K562 (cell line): ENCODE measurements around the gene VIPR2. TPM values are rescaled to one million over a fixed set of nuclear protein-coding genes. Genes with fewer than 3 reads are reported as not detected.

Experiments used
- ATAC-seq: fragments of 200-7000 bp; cut with Tn5 transposase; 3 replicates; pipeline ENCODE4 v1.9.1; 2020; ENCODE audit warnings: moderate library complexity
- BruUV-seq: library from RNA; stranded (reverse); fragments of 400-500 nt; replicated peaks from 2 replicates; lab custom pipeline; 2021; lab: Mats Ljungman, UMichigan
- CTCF ChIA-PET: fragments of 300-600 bp; formaldehyde crosslinking; extraction: SDS; loops from one replicate; lab custom pipeline; 2021; ENCODE audit warnings: low intra/inter-chr PET ratio; lab: Yijun Ruan, JAX
- POLR2A ChIA-PET: fragments of 300-600, 350-650 bp; sonication (Branson Sonifier 250); formaldehyde crosslinking; extraction: SDS; loops from one replicate; lab custom pipeline; 2021; ENCODE audit warnings: antibody characterized with exemption, inconsistent platforms; lab: Yijun Ruan, JAX
- DNase-seq, 4 experiments: peaks; one replicate each; pipeline versions ENCODE4 v3.0.0 to v3.0.0-alpha.2; 2011 to 2018; ENCODE audit warnings: low spot score in 3 of 4, mixed read lengths in 3 of 4; ENCODE audit errors: extremely low read depth in 1 of 4
- FAIRE-seq: peaks from 2 replicates; lab custom pipeline; 2011; peaks lifted over from hg19 to GRCh38; lab: Jason Lieb, UNC
- H2AFZ ChIP-seq: 2 replicates; pipeline ENCODE4 v1.6.0; 2011; ENCODE audit warnings: low read depth, low read length, control low read depth, inconsistent platforms
- H3K27ac ChIP-seq: fragments of 200-600 bp; 3 replicates; pipeline ENCODE4 v1.8.0; 2011; ENCODE audit warnings: low read depth, mild to moderate bottlenecking, control low read depth, inconsistent platforms, low read length, moderate library complexity, mixed read lengths; ENCODE audit errors: extremely low read depth
- H3K27me3 ChIP-seq, 2 experiments: fragments of 300-600 bp in 1 of 2; 2 replicates in 1 of 2; 3 replicates in 1 of 2; pipeline versions ENCODE4 v1.6.0 to v1.8.0; 2011; ENCODE audit warnings: inconsistent platforms in 2 of 2, low read length in 2 of 2, mild to moderate bottlenecking in 1 of 2, mixed read lengths in 1 of 2, moderate library complexity in 1 of 2; ENCODE audit not compliant: control insufficient read depth in 2 of 2, insufficient read depth in 2 of 2
- H3K36me3 ChIP-seq: fragments of 300-600 bp; 3 replicates; pipeline ENCODE4 v1.8.0; 2011; ENCODE audit warnings: mild to moderate bottlenecking, low read length, inconsistent platforms; ENCODE audit not compliant: control insufficient read depth, insufficient read depth
- H3K4me1 ChIP-seq, 2 experiments: fragments of 200-600 bp in 1 of 2; replicated peaks in 1 of 2; 2 replicates in 1 of 2; 3 replicates in 1 of 2; pipeline versions ENCODE4 v1.5.1 to v1.8.0; 2011; ENCODE audit warnings: inconsistent platforms in 2 of 2, low read length in 2 of 2, mild to moderate bottlenecking in 1 of 2, mixed read lengths in 1 of 2, moderate library complexity in 1 of 2; ENCODE audit not compliant: control insufficient read depth in 2 of 2, insufficient read depth in 2 of 2
- H3K4me2 ChIP-seq: 2 replicates; pipeline ENCODE4 v1.6.1; 2011; ENCODE audit warnings: low read length, control low read depth, inconsistent platforms, mixed read lengths; ENCODE audit not compliant: insufficient read depth
- H3K4me3 ChIP-seq: fragments of 200-600 bp; sonication (generic), shearing (Covaris generic); 2 replicates; pipeline ENCODE4 v1.5.1; 2016; ENCODE audit warnings: control low read depth, inconsistent platforms
- H3K79me2 ChIP-seq: fragments of 200-600 bp; 3 replicates; pipeline ENCODE4 v1.8.0; 2011; ENCODE audit warnings: low read length, inconsistent platforms; ENCODE audit not compliant: control insufficient read depth, insufficient read depth
- H3K9ac ChIP-seq, 2 experiments: 2 replicates each; pipeline versions ENCODE4 v1.6.0 to v1.6.1; 2011; ENCODE audit warnings: low read depth in 2 of 2, low read length in 2 of 2, control low read depth in 1 of 2, inconsistent platforms in 1 of 2, mild to moderate bottlenecking in 1 of 2, mixed read lengths in 1 of 2; ENCODE audit not compliant: insufficient read depth in 1 of 2
- H3K9me1 ChIP-seq: one replicate; pipeline ENCODE4 v1.6.0; 2011; ENCODE audit warnings: inconsistent platforms, mild to moderate bottlenecking, low read length, moderate library complexity; ENCODE audit not compliant: control insufficient read depth, insufficient read depth
- H3K9me3 ChIP-seq: replicated peaks from 2 replicates; pipeline ENCODE4 v1.5.1; 2011; ENCODE audit warnings: low read depth, low read length, inconsistent platforms; ENCODE audit not compliant: control insufficient read depth, insufficient read depth
- H4K20me1 ChIP-seq: replicated peaks from 2 replicates; pipeline ENCODE4 v1.6.1; 2011; ENCODE audit warnings: low read length, inconsistent platforms, mixed read lengths; ENCODE audit not compliant: control insufficient read depth, insufficient read depth
- DACH1 ChIP-seq: fragments of 450-650 bp; IDR thresholded peaks from 2 replicates; pipeline ENCODE4 v1.6.1; 2018; ENCODE audit not compliant: partially characterized antibody
- HNRNPUL1 ChIP-seq: fragments of 200-400 bp; formaldehyde crosslinking; IDR thresholded peaks from 2 replicates; pipeline ENCODE4 v1.6.1; 2017; ENCODE audit warnings: low read length
- RBM17 ChIP-seq: fragments of 200-400 bp; formaldehyde crosslinking; IDR thresholded peaks from 2 replicates; pipeline ENCODE4 v1.6.1; 2017; ENCODE audit warnings: low read depth, mild to moderate bottlenecking, low read length, borderline replicate concordance
- SMARCA5 ChIP-seq: fragments of 450-650 bp; IDR thresholded peaks from 2 replicates; pipeline ENCODE4 v1.6.1; 2016
- ZNF282 ChIP-seq: sonication (generic); formaldehyde crosslinking; IDR thresholded peaks from 2 replicates; pipeline ENCODE4 v1.8.1; 2023; ENCODE audit warnings: missing genetic modification reagents
- whole genome bisulfite sequencing: fragments of 100-300 bp; shearing (Covaris generic); methylation state at CpG from one replicate; pipeline ENCODE4 v1.1.6; 2016; ENCODE audit warnings: low coverage, mixed read lengths; ENCODE audit not compliant: insufficient coverage; ENCODE audit errors: missing lambda C conversion rate; 5-methylcytosine and 5-hydroxymethylcytosine counted together
- in situ Hi-C: fragments of 300-500 bp; cut with MboI; formaldehyde crosslinking; loops from 4 replicates; pipeline ENCODE4 v1.15.0; 2018; ENCODE audit warnings: inconsistent platforms, mixed read lengths
- intact Hi-C: fragments of 100-400 bp; cut with micrococcal nuclease; formaldehyde crosslinking; loops from 2 replicates; pipeline ENCODE4 v1.14.2; 2022
- polyA plus RNA-seq, 8 experiments: library from polyadenylated mRNA; depleted of rRNA in 4 of 8; stranded (reverse) in 5 of 8; unstranded in 3 of 8; fragments of >200 nt; fragmentation: Nextera tagmentation in 2 of 8; fragmentation: Illumina TruSeq in 1 of 8; extraction: Ambion mirVana in 2 of 8; extraction: Trizol in 1 of 8; gene quantifications; 2 replicates each; pipeline versions ENCODE4 v1.2.1 to v1.2.3, GENCODE V29; 2011 to 2014; ENCODE audit warnings: inconsistent platforms in 1 of 8, missing spikeins in 1 of 8
- total RNA-seq, 7 experiments: library from RNA; depleted of rRNA in 6 of 7; stranded (reverse); fragments of >200 nt in 6 of 7; fragmentation: Illumina TruSeq in 2 of 7; extraction: Trizol in 2 of 7; gene quantifications; 2 replicates each; pipeline versions ENCODE4 v1.2.1 to v1.2.3, GENCODE V29; 2011 to 2021; ENCODE audit warnings: low replicate concordance in 1 of 7
- TF ChIP-seq, protein P1 (sequence below): fragments of 450-650 bp; IDR thresholded peaks from 2 replicates; pipeline ENCODE4 v1.7.0; 2016; ENCODE audit warnings: borderline replicate concordance

Gene VIPR2
- total and polyA plus RNA-seq, 9 of the 15 experiments (the other 6 are each of a cell fraction or from before 2014, with no cell fraction given), result 0.04 TPM; not detected in 8

DNA sequence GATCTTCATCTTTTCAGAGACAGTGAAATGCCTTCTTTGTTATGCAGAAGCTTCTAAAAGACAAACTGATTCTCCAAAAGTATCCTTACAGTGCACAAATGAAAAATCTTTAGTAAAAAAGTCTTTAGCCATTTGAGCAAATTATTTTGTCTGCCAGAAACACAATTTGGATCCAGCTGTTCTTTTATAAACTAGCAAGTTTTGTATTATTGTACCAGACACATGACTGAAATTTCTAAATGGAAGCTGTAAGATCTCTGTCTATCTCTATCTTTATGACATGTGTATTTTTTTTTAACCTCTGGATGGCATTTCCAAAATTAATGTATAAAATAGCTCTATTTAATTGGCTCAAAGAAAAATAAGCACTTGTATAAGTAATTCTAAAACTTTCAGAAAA lies 68.3 kb downstream of the VIPR2 start (continued):
- no peak for TF ChIP-seq RBM17

DNA sequence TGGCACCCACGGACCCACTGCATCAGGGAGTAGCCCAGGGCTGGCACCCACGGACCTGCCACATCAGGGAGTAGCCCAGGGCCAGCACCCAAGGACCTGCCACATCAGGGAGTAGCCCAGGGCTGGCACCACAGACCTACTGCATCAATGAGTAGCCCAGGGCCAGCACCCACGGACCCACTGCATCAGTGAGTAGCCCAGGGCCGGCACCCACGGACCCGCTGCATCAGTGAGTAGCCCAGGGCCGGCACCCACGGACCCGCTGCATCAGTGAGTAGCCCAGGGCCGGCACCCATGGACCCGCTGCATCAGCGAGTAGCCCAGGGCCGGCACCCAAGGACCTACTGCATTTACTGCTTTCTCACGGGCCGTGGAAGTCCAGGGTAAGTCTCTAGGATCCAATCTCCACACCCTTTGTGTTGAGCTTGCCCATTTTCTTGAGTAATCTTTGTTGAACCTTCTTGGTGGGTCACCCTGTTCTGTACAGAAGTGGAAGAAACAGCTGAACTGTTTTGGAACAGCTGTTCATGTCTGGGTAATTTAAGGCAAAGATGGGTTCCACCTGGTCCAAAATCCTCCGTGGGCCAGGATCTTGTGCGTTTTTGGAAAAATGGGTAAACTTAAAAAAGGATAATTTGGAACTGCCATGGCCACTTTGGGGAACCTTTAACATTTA lies 69.0 kb downstream of the VIPR2 start:
- Histone ChIP-seq H3K9ac (no peak overlapping the region), H3K9me3 (no peaks in the 10 kb centered on the region), H3K9me1 (no peaks in the 10 kb centered on the region), H3K4me2 (no peak overlapping the region), H2AFZ (no peak overlapping the region), H3K79me2 (no peaks in the 10 kb centered on the region), H4K20me1 (no peaks in the 10 kb centered on the region), H3K27me3 (peaks cover 13 to 27% of the 10 kb centered on the region in 2 experiments), H3K27ac (no peak overlapping the region), H3K36me3 (no peaks in the 10 kb centered on the region), H3K4me3 (no peak overlapping the region), H3K4me1 (peaks cover 0 to 4% of the 10 kb centered on the region in 2 experiments; a peak in 1 of 5 replicates)
- TF ChIP-seq SMARCA5, result no peak
- peak; percentile 62 for TF ChIP-seq DACH1
- ATAC-seq, result no peak
- no peak for FAIRE-seq
- DNase-seq, result no peak
- POLR2A ChIA-PET, result interaction anchor here (1.1 to 1.9 kb wide), 4 partner anchors 8 to 530 kb away, joined by 3 to 6 read pairs (median 4); no protein-coding TSS in a partner anchor
- 0% methylated on average over 17 of the region's 17 CpGs for WGBS
- in situ Hi-C loops, result no loop called here
- intact Hi-C loops, result no loop called here
- CTCF ChIA-PET, result no interaction called here
- no TSS peak for BruUV-seq

DNA sequence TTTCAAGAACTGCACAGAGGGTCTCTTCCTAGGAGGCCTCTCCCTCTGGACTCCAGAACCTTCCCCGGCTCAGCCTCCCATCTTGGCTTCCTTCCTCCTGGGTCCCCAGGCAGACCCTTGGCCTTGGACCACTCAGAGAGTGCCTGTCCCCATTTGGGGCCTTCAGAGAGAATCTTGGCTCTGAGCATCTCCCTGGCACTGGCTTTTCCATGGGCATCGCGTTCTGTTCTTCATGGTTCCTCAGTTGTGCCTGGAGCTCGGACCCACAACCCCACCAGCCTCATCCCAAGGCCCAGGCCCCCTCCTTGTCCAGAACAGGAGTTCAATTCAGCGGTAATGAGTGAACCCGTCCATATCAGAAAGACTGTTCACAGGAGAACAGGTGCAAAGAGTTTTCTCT lies 73.4 kb downstream of the VIPR2 start:
- in situ Hi-C loops (no loop called here), intact Hi-C loops (no loop called here)
- under 1% methylated on average over 6 of the region's 6 CpGs for WGBS
- no TSS peak for BruUV-seq
- FAIRE-seq, result no peak
- TF ChIP-seq ZNF282 (CRISPR knock-in tag) (no peak), HNRNPUL1 (no peak)
- TF ChIP-seq, protein P1, sequence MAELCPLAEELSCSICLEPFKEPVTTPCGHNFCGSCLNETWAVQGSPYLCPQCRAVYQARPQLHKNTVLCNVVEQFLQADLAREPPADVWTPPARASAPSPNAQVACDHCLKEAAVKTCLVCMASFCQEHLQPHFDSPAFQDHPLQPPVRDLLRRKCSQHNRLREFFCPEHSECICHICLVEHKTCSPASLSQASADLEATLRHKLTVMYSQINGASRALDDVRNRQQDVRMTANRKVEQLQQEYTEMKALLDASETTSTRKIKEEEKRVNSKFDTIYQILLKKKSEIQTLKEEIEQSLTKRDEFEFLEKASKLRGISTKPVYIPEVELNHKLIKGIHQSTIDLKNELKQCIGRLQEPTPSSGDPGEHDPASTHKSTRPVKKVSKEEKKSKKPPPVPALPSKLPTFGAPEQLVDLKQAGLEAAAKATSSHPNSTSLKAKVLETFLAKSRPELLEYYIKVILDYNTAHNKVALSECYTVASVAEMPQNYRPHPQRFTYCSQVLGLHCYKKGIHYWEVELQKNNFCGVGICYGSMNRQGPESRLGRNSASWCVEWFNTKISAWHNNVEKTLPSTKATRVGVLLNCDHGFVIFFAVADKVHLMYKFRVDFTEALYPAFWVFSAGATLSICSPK, result no peak
- CTCF ChIA-PET, result no interaction called here
- POLR2A ChIA-PET, result no interaction called here
- H3K4me2 ChIP-seq, result no peak overlapping the region
- H2AFZ ChIP-seq, result no peak overlapping the region
- H3K9ac ChIP-seq, result no peak overlapping the region
- no peaks in the 10 kb centered on the region for H3K79me2 ChIP-seq
- DNase-seq, result no peak
- no peak for ATAC-seq
- H3K36me3 ChIP-seq, result no peaks in the 10 kb centered on the region
- peaks cover 51 to 66% of the 10 kb centered on the region in 2 experiments for H3K27me3 ChIP-seq
- H3K4me1 ChIP-seq, result peaks cover 0 to 4% of the 10 kb centered on the region in 2 experiments; a peak in 1 of 5 replicates
- H3K4me3 ChIP-seq, result no peak overlapping the region
- no peaks in the 10 kb centered on the region for H3K9me3 ChIP-seq
- H4K20me1 ChIP-seq, result 0 out of 2 replicates have a peak, but pooled peaks cover 2% of the 10 kb centered on the region
- H3K9me1 ChIP-seq, result no peaks in the 10 kb centered on the region
- H3K27ac ChIP-seq, result no peak overlapping the region
